BLaER1 treated with 17β-estradiol and CSF1 and Interleukin-3, amounts not matched to agents 10 nM and 100 nM (cell line): ENCODE results near the gene SKIC8.

Source experiments
- H3K27ac ChIP-seq, 11 experiments: shearing (Covaris generic); formaldehyde crosslinking; 2 replicates each; pipeline ENCODE4 v1.8.1; 2022
- H3K27me3 ChIP-seq, 11 experiments: shearing (Covaris generic); formaldehyde crosslinking; 2 replicates each; pipeline ENCODE4 v1.8.1; 2022
- H3K36me3 ChIP-seq, 11 experiments: shearing (Covaris generic); formaldehyde crosslinking; 2 replicates each; pipeline ENCODE4 v1.8.1; 2022
- H3K4me1 ChIP-seq, 10 experiments: shearing (Covaris generic); formaldehyde crosslinking; 2 replicates each; pipeline ENCODE4 v1.8.1; 2022
- H3K4me2 ChIP-seq, 11 experiments: shearing (Covaris generic); formaldehyde crosslinking; 2 replicates each; pipeline ENCODE4 v1.8.1; 2022
- H3K4me3 ChIP-seq, 10 experiments: shearing (Covaris generic); formaldehyde crosslinking; 2 replicates each; pipeline ENCODE4 v1.8.1; 2022
- H3K9ac ChIP-seq, 11 experiments: shearing (Covaris generic); formaldehyde crosslinking; 2 replicates each; pipeline ENCODE4 v1.8.1; 2022
- H3K9me3 ChIP-seq, 11 experiments: shearing (Covaris generic); formaldehyde crosslinking; replicated peaks in 1 of 11; 2 replicates each; pipeline ENCODE4 v1.8.1; 2022
- H4K20me1 ChIP-seq, 11 experiments: shearing (Covaris generic); formaldehyde crosslinking; 2 replicates each; pipeline ENCODE4 v1.8.1; 2022
- Cebpa-rat ChIP-seq, 11 experiments: shearing (Covaris generic); IDR thresholded peaks; 2 replicates each; pipeline ENCODE4 v1.8.1; 2022

SKIC8 gene

DNA sequence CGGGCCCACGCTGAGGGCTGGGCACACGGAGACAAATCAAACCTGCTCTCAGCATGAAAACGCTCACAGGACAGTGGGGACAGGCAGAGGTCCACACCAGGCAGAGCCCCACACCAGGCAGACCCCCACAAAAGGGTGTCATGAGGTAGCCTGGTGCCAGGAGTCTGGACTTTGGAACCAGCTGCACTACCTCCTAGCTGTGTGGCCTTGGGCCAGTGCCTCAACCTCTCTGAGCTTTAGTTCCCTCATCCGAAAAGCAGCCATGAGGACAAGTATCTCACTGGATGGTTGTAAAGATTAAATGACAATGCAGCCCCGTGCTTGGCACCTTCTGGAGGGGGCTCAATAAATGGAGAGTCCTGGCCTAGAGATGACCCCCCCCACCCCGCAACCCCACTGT, 24.3 kb upstream of the SKIC8 start:
- no peaks in the 10 kb centered on the region for H3K36me3 ChIP-seq
- no peak overlapping the region for H3K27ac ChIP-seq
- H3K9me3 ChIP-seq: no peaks in the 10 kb centered on the region
- H3K4me1 ChIP-seq: peaks cover 0 to 3% (median 0%) of the 10 kb centered on the region in 10 experiments; a peak in 2 of 20 replicates
- TF ChIP-seq Cebpa-rat (IDR thresholded peaks at IDR 0.05): no peak
- H4K20me1 ChIP-seq: no peaks in the 10 kb centered on the region
- H3K4me2 ChIP-seq: no peak overlapping the region
- no peak overlapping the region for H3K9ac ChIP-seq
- H3K27me3 ChIP-seq: no peaks in the 10 kb centered on the region
- H3K4me3 ChIP-seq: no peak overlapping the region

DNA sequence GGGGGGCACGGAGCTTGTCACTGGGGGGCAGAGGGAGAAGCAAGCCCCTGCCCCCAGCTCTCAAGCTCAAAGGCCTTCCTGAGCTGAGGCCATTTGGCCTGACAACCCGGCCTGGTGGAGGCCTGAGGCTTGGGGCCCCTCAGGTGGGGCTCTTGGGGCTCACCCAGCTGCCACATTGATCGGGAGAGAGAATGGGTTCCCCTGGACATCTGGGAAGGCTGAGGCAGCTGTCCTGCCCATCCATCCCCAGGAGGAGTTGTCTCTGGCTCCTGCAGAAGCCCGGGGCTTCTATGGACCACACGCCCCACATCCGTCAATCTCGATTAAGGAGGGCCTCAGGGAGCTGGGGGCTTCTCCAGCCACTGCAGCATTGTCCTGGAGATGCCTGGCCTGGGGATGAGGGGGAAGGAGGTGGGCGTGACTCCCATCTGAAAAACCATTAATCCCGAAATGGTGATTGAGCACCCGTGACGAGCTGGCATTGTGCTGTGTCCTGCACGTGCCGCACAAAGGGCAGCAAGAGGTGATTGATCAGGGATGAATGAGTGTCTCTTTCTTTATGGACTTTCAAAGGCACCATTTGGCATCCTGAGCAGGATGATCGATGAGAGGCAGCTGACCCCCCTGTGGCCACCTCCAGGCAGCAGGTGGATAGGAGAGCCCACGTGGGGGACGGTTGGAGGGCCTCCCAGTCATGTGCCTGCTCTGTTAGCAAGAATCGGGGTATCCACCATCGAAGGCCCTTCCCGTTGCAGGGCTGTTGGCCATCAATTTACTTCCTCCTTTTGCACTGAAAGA, 23.5 kb upstream of the SKIC8 start:
- no peak overlapping the region for H3K27ac ChIP-seq

DNA sequence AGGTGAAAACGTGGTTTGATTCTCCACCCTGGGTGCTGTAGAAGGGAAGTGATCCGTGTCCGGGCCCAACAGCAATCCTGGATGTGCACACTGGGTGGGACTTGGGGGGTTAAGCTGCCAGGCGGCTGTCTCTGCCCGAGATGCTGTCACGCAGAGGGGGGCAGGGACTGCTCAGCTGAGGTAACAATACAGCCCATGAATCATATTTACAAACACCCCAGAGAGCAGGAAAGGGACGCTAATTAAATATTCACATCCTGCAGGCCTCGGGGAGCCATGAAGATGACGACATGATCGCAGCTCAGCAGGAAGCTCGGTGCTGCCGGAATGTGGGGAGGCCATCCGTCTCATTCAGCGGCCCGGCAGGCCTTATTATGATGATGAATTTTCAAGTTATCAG, 22.8 kb upstream of the SKIC8 start:
- H3K27me3 ChIP-seq: no peaks in the 10 kb centered on the region
- peaks cover 0 to under 1% (median 0%) of the 10 kb centered on the region in 10 experiments; a peak in 1 of 20 replicates for H3K4me1 ChIP-seq
- H4K20me1 ChIP-seq: no peaks in the 10 kb centered on the region
- no peaks in the 10 kb centered on the region for H3K36me3 ChIP-seq
- H3K4me3 ChIP-seq: no peak overlapping the region
- H3K9me3 ChIP-seq: no peaks in the 10 kb centered on the region
- no peak overlapping the region for H3K27ac ChIP-seq
- no peak overlapping the region for H3K9ac ChIP-seq
- TF ChIP-seq Cebpa-rat (IDR thresholded peaks at IDR 0.05): no peak
- no peak overlapping the region for H3K4me2 ChIP-seq

More for the DNA sequence above, 23.5 kb upstream of the SKIC8 start:
- no peaks in the 10 kb centered on the region for H4K20me1 ChIP-seq
- H3K4me1 ChIP-seq: peaks cover 0 to 3% (median 0%) of the 10 kb centered on the region in 10 experiments; a peak in 2 of 20 replicates
- no peak overlapping the region for H3K4me3 ChIP-seq
- H3K9me3 ChIP-seq: no peaks in the 10 kb centered on the region
- no peak overlapping the region for H3K9ac ChIP-seq
- H3K4me2 ChIP-seq: no peak overlapping the region
- no peak for TF ChIP-seq Cebpa-rat (IDR thresholded peaks at IDR 0.05)
- H3K27me3 ChIP-seq: no peaks in the 10 kb centered on the region
- H3K36me3 ChIP-seq: no peaks in the 10 kb centered on the region

GRCh38 chr15:78321786-78322185, 22.4 kb upstream of the SKIC8 start:
- Histone ChIP-seq H3K27ac (no peak overlapping the region), H3K9ac (no peak overlapping the region)
- TF ChIP-seq Cebpa-rat (IDR thresholded peaks at IDR 0.05): no peak

GRCh38 chr15:78321041-78321570, 21.7 kb upstream of the SKIC8 start:
- no peak overlapping the region for H3K4me3 ChIP-seq
- H3K36me3 ChIP-seq: no peaks in the 10 kb centered on the region
- no peaks in the 10 kb centered on the region for H4K20me1 ChIP-seq
- H3K27me3 ChIP-seq: no peaks in the 10 kb centered on the region
- no peak overlapping the region for H3K4me2 ChIP-seq
- peaks cover 0 to 7% (median 5%) of the 10 kb centered on the region in 10 experiments; a peak in 10 of 20 replicates for H3K4me1 ChIP-seq
- TF ChIP-seq Cebpa-rat (IDR thresholded peaks at IDR 0.05): no peak
- H3K9me3 ChIP-seq: no peaks in the 10 kb centered on the region
- no peak overlapping the region for H3K9ac ChIP-seq
- no peak overlapping the region for H3K27ac ChIP-seq

More at GRCh38 chr15:78321786-78322185, 22.4 kb upstream of the SKIC8 start:
- no peaks in the 10 kb centered on the region for H3K27me3 ChIP-seq
- peaks cover 0 to under 1% (median 0%) of the 10 kb centered on the region in 10 experiments; a peak in 1 of 20 replicates for H3K4me1 ChIP-seq
- H3K9me3 ChIP-seq: no peaks in the 10 kb centered on the region
- no peak overlapping the region for H3K4me3 ChIP-seq
- no peaks in the 10 kb centered on the region for H4K20me1 ChIP-seq
- no peaks in the 10 kb centered on the region for H3K36me3 ChIP-seq
- no peak overlapping the region for H3K4me2 ChIP-seq

- Histone ChIP-seq H4K20me1 (no peaks in the 10 kb centered on the region), H3K4me1 (peaks cover 0 to 12% (median 8%) of the 10 kb centered on the region in 10 experiments; a peak in 10 of 20 replicates), H3K27me3 (no peaks in the 10 kb centered on the region), H3K36me3 (no peaks in the 10 kb centered on the region), H3K27ac (no peak overlapping the region), H3K9me3 (no peaks in the 10 kb centered on the region), H3K4me3 (no peak overlapping the region), H3K4me2 (no peak overlapping the region), H3K9ac (no peak overlapping the region)
- TF ChIP-seq Cebpa-rat (IDR thresholded peaks at IDR 0.05): no peak
Measured at GRCh38 chr15:78320183-78320582, 20.8 kb upstream of the SKIC8 start.

DNA sequence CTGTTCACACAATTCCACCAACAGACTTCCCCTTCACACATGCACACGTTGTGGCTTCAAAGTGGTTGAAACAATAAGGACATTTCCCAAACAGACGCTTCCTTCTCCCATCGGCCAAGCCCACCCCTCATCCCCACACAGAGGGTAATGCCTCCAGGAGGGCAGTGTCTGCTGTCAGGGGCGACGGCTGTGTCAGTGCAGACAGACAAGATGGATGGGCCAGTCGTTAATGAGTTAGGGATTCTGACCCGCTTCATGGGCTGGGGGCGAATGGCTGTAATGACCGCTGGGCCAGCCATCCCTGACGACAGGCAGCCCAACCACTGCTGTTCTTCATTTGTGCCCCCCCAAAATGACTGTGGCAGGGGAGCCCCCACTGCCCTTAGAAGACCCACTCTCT, 20.2 kb upstream of the SKIC8 start:
- H3K27ac ChIP-seq: no peak overlapping the region
- H3K4me2 ChIP-seq: no peak overlapping the region
- no peak overlapping the region for H3K4me3 ChIP-seq
- H3K36me3 ChIP-seq: no peaks in the 10 kb centered on the region
- H3K4me1 ChIP-seq: peaks cover 0 to 12% (median 8%) of the 10 kb centered on the region in 10 experiments; a peak in 10 of 20 replicates
- no peaks in the 10 kb centered on the region for H4K20me1 ChIP-seq
- no peaks in the 10 kb centered on the region for H3K9me3 ChIP-seq
- TF ChIP-seq Cebpa-rat (IDR thresholded peaks at IDR 0.05): no peak
- no peaks in the 10 kb centered on the region for H3K27me3 ChIP-seq
- H3K9ac ChIP-seq: no peak overlapping the region

- no peak overlapping the region for H3K4me2 ChIP-seq
- H3K27ac ChIP-seq: no peak overlapping the region
Measured at GRCh38 chr15:78317145-78317836, 17.9 kb upstream of the SKIC8 start.

More at GRCh38 chr15:78317145-78317836, 17.9 kb upstream of the SKIC8 start:
- H3K9ac ChIP-seq: no peak overlapping the region
- no peak for TF ChIP-seq Cebpa-rat (IDR thresholded peaks at IDR 0.05)
- H4K20me1 ChIP-seq: no peaks in the 10 kb centered on the region
- no peaks in the 10 kb centered on the region for H3K9me3 ChIP-seq
- no peaks in the 10 kb centered on the region for H3K36me3 ChIP-seq
- peaks cover 0 to 27% (median 13%) of the 10 kb centered on the region in 10 experiments; a peak in 13 of 20 replicates for H3K4me1 ChIP-seq
- no peak overlapping the region for H3K4me3 ChIP-seq
- H3K27me3 ChIP-seq: no peaks in the 10 kb centered on the region
